ENCODE data around the gene IL6.
"Not testable (repeated sequence)": the region's sequence is repeated elsewhere in the genome, so short reads cannot be mapped to it uniquely, and the experiment has no call there.

The IL6 gene

GRCh38 chr7:22726907-22727713, at the start of gene IL6:
TSS of gene IL6 (plus strand) at chr7:22727200. CDS start at chr7:22727263, 63 bp downstream.
- DNase-seq = peak; percentile 40

- not testable (repeated sequence) for DNase-seq
Measured at GRCh38 chr7:22677263-22677662, 49.7 kb upstream of the IL6 start.

- no peak for DNase-seq
Measured at GRCh38 chr7:22677680-22678079, 49.3 kb upstream of the IL6 start.

GRCh38 chr7:22680482-22680911, 46.5 kb upstream of the IL6 start:
- DNase-seq = no peak

GRCh38 chr7:22681312-22681711, 45.7 kb upstream of the IL6 start:
- DNase-seq = no peak

GRCh38 chr7:22681852-22682657, 44.9 kb upstream of the IL6 start:
- no peak for DNase-seq

- no peak for DNase-seq
Measured at GRCh38 chr7:22683379-22683778, 43.6 kb upstream of the IL6 start.

- DNase-seq = no peak
Measured at GRCh38 chr7:22686620-22687019, 40.4 kb upstream of the IL6 start.

GRCh38 chr7:22688084-22688483, 38.9 kb upstream of the IL6 start:
- no peak for DNase-seq

- DNase-seq = not testable (repeated sequence)
Measured at GRCh38 chr7:22688934-22689333, 38.1 kb upstream of the IL6 start.

- no peak for DNase-seq
Measured at GRCh38 chr7:22694597-22695207, 32.3 kb upstream of the IL6 start.

- no peak for DNase-seq
Measured at GRCh38 chr7:22695476-22696132, 31.4 kb upstream of the IL6 start.

- DNase-seq = no peak
Measured at GRCh38 chr7:22696541-22697228, 30.3 kb upstream of the IL6 start.

GRCh38 chr7:22697322-22697859, 29.6 kb upstream of the IL6 start:
- DNase-seq = no peak

GRCh38 chr7:22697876-22698606, 29.0 kb upstream of the IL6 start:
- no peak for DNase-seq

- DNase-seq = no peak
Measured at GRCh38 chr7:22698767-22699166, 28.2 kb upstream of the IL6 start.

GRCh38 chr7:22700559-22701002, 26.4 kb upstream of the IL6 start:
- no peak for DNase-seq

GRCh38 chr7:22702516-22702915, 24.5 kb upstream of the IL6 start:
- DNase-seq = no peak

- DNase-seq = not testable (repeated sequence)
Measured at GRCh38 chr7:22703107-22703855, 23.7 kb upstream of the IL6 start.

GRCh38 chr7:22703978-22704610, 22.9 kb upstream of the IL6 start:
- not testable (repeated sequence) for DNase-seq

Data from NCI-H1436 (cell line).